HCT116 (cell line): ENCODE results near the gene XYLT1. TPM values are rescaled to one million over a fixed set of nuclear protein-coding genes. Genes with fewer than 3 reads are reported as not detected.
"Not testable (repeated sequence)": the region's sequence is repeated elsewhere in the genome, so short reads cannot be mapped to it uniquely, and the experiment has no call there.

Experiments
- ATAC-seq: fragments of 200-7000 bp; cut with Tn5 transposase; 2 replicates; pipeline ENCODE4 v1.9.1; 2020; ENCODE audit warnings: mild to moderate bottlenecking, moderate library complexity
- BruUV-seq: library from RNA; stranded (reverse); fragments of 400-500 nt; replicated peaks from 2 replicates; lab custom pipeline; 2021; lab: Mats Ljungman, UMichigan
- CTCF ChIA-PET: fragments of 300-600 bp; sonication (Branson Sonifier 250); formaldehyde crosslinking; loops from one replicate; lab custom pipeline; 2021; ENCODE audit warnings: antibody characterized with exemption; lab: Charles Lee
- POLR2A ChIA-PET: fragments of 300-600, 350-600 bp; sonication (Branson Sonifier 250); formaldehyde crosslinking; loops from one replicate; lab custom pipeline; 2021; ENCODE audit warnings: antibody characterized with exemption; lab: Charles Lee
- RAD21 ChIA-PET, 2 experiments: fragments of 300-600 bp; sonication (Branson Sonifier 250); formaldehyde crosslinking; loops; one replicate each; lab custom pipeline; 2023; ENCODE audit warnings: low total read pairs in 2 of 2; ENCODE audit not compliant: uncharacterized antibody in 2 of 2, unreplicated experiment in 2 of 2, low non-redundant PET in 1 of 2; lab: Charles Lee
- DNase-seq: peaks from one replicate; pipeline ENCODE4 v3.0.0-alpha.2; 2010; ENCODE audit warnings: low read depth, low spot score
- H2AFZ ChIP-seq: fragments of 200-600 bp; shearing (Covaris generic), sonication (generic); 2 replicates; pipeline ENCODE4 v1.6.1; 2017; ENCODE audit warnings: low read depth, mixed run types, mixed read lengths, antibody characterized with exemption, low read length; ENCODE audit not compliant: poor library complexity, severe bottlenecking
- H3K27ac ChIP-seq: 2 replicates; pipeline ENCODE4 v1.5.1; 2012; ENCODE audit warnings: low read depth, low read length
- H3K27me3 ChIP-seq: fragments of 200-600 bp; sonication (generic); 2 replicates; pipeline ENCODE4 v1.6.1; 2016; ENCODE audit warnings: mixed run types, low read length, mixed read lengths; ENCODE audit not compliant: insufficient read depth
- H3K36me3 ChIP-seq, 2 experiments: fragments of 200-500 bp in 1 of 2; fragments of 200-600 bp in 1 of 2; sonication (Bioruptor generic) in 1 of 2; sonication (generic) in 1 of 2; 2 replicates each; pipeline versions ENCODE4 v1.5.1 to v1.6.1; 2014 to 2016; ENCODE audit warnings: low read length in 2 of 2, inconsistent platforms in 1 of 2, mixed read lengths in 1 of 2, mixed run types in 1 of 2; ENCODE audit not compliant: insufficient read depth in 2 of 2, control insufficient read depth in 1 of 2
- H3K4me1 ChIP-seq, 2 experiments: fragments of 200-600 bp in 1 of 2; sonication (generic) in 1 of 2; 2 replicates each; pipeline versions ENCODE4 v1.5.1 to v1.6.1; 2012 to 2017; ENCODE audit warnings: low read length in 2 of 2, inconsistent platforms in 1 of 2, mild to moderate bottlenecking in 1 of 2, mixed read lengths in 1 of 2, mixed run types in 1 of 2, moderate library complexity in 1 of 2; ENCODE audit not compliant: insufficient read depth in 2 of 2, control insufficient read depth in 1 of 2
- H3K4me2 ChIP-seq: fragments of 200-600 bp; sonication (generic); 2 replicates; pipeline ENCODE4 v1.6.1; 2017; ENCODE audit warnings: mixed run types, low read length, mixed read lengths
- H3K4me3 ChIP-seq, 2 experiments: fragments of 200-600 bp in 1 of 2; sonication (generic) in 1 of 2; replicated peaks in 1 of 2; 2 replicates each; pipeline ENCODE4 v1.5.1; 2011 to 2016; ENCODE audit warnings: low read length in 2 of 2, control low read depth in 1 of 2, low read depth in 1 of 2, mild to moderate bottlenecking in 1 of 2, mixed read lengths in 1 of 2, mixed run types in 1 of 2
- H3K79me2 ChIP-seq: fragments of 200-600 bp; sonication (generic); 2 replicates; pipeline ENCODE4 v1.6.1; 2017; ENCODE audit warnings: mild to moderate bottlenecking, mixed run types, low read length, moderate library complexity, mixed read lengths; ENCODE audit not compliant: insufficient read depth
- H3K9ac ChIP-seq: fragments of 200-600 bp; sonication (generic); 2 replicates; pipeline ENCODE4 v1.6.1; 2016; ENCODE audit warnings: low read length, mixed read lengths
- H3K9me2 ChIP-seq: fragments of 200-600 bp; sonication (generic), shearing (Covaris generic); 2 replicates; pipeline ENCODE4 v1.6.1; 2017; ENCODE audit warnings: mixed run types, mild to moderate bottlenecking, moderate library complexity; ENCODE audit not compliant: insufficient read depth
- H3K9me3 ChIP-seq, 2 experiments: fragments of 200-500 bp in 1 of 2; fragments of 200-600 bp in 1 of 2; sonication (Bioruptor generic) in 1 of 2; sonication (generic) in 1 of 2; 2 replicates each; pipeline ENCODE4 v1.6.1; 2014 to 2017; ENCODE audit warnings: low read length in 2 of 2, mixed read lengths in 2 of 2, inconsistent platforms in 1 of 2, low read depth in 1 of 2, mild to moderate bottlenecking in 1 of 2, mixed run types in 1 of 2, moderate library complexity in 1 of 2; ENCODE audit not compliant: control insufficient read depth in 1 of 2, insufficient read depth in 1 of 2
- H4K20me1 ChIP-seq: fragments of 200-600 bp; sonication (generic), shearing (Covaris generic); 2 replicates; pipeline ENCODE4 v1.6.1; 2017; ENCODE audit warnings: mixed run types, mild to moderate bottlenecking, moderate library complexity; ENCODE audit not compliant: insufficient read depth
- CBX3 ChIP-seq: IDR thresholded peaks from 2 replicates; pipeline ENCODE4 v1.6.1; 2012; ENCODE audit warnings: low read depth
- CTCF ChIP-seq, 3 experiments: fragments of 200-600 bp in 1 of 3; sonication (generic) in 1 of 3; IDR thresholded peaks in 2 of 3; conservative IDR thresholded peaks in 1 of 3; 2 replicates each; pipeline ENCODE4 v1.5.1; 2012 to 2017; ENCODE audit warnings: low read depth in 2 of 3, low read length in 2 of 3, antibody characterized with exemption in 1 of 3, borderline replicate concordance in 1 of 3, control low read depth in 1 of 3, mild to moderate bottlenecking in 1 of 3, mixed read lengths in 1 of 3, mixed run types in 1 of 3, moderate library complexity in 1 of 3; ENCODE audit not compliant: insufficient read depth in 1 of 3
- EZH2 ChIP-seq: fragments of 200-600 bp; sonication (generic); IDR thresholded peaks from 2 replicates; pipeline ENCODE4 v1.6.1; 2017; ENCODE audit warnings: antibody characterized with exemption, mixed run types
- EZH2phosphoT487 ChIP-seq: fragments of 200-600 bp; IDR thresholded peaks from 2 replicates; pipeline ENCODE4 v1.6.1; 2018; ENCODE audit warnings: antibody characterized with exemption, borderline replicate concordance
- MAX ChIP-seq: IDR thresholded peaks from 2 replicates; pipeline ENCODE4 v1.6.1; 2012
- YY1 ChIP-seq: IDR thresholded peaks from 2 replicates; pipeline ENCODE4 v1.6.1; 2011; ENCODE audit warnings: low read length, low read depth, moderate library complexity, mild to moderate bottlenecking; ENCODE audit not compliant: insufficient replicate concordance; ENCODE audit errors: extremely low read depth
- ZFX ChIP-seq: fragments of 450-650 bp; IDR thresholded peaks from 2 replicates; pipeline ENCODE4 v1.6.1; 2017
- intact Hi-C: fragments of 100-400 bp; cut with micrococcal nuclease; formaldehyde crosslinking; loops from 2 replicates; pipeline ENCODE4 v1.10.0; 2022
- total RNA-seq: library from RNA; stranded (reverse); gene quantifications from one replicate; pipeline ENCODE4 v1.2.1, GENCODE V29; 2021; ENCODE audit not compliant: unreplicated experiment

The XYLT1 gene
- total RNA-seq, 1 experiment from 2014 or later, result 4.5 TPM

GRCh38 chr16:17509194-17509593 is 38.4 kb upstream of the XYLT1 start:
- H3K27me3 ChIP-seq, result peaks cover 52% of the 10 kb centered on the region
- H3K9ac ChIP-seq, result no peak overlapping the region
- H3K4me2 ChIP-seq, result no peak overlapping the region
- RAD21 ChIA-PET, result no interaction called here
- TF ChIP-seq CBX3 (no peak), ZFX (no peak), YY1 (no peak), EZH2 (no peak), MAX (no peak), CTCF (IDR thresholded peaks at IDR 0.05 in 2 of 3, conservative IDR thresholded peaks at IDR 0.05 in 1 of 3; ENCODE audit: borderline replicate concordance in 1 of 3, insufficient read depth in 1 of 3, low read depth in 2 of 3, low read length in 2 of 3) (no peak), EZH2phosphoT487 (no peak)
- no peaks in the 10 kb centered on the region for H3K4me1 ChIP-seq
- POLR2A ChIA-PET, result no interaction called here
- BruUV-seq, result no TSS peak
- H3K79me2 ChIP-seq, result no peaks in the 10 kb centered on the region
- no peaks in the 10 kb centered on the region for H3K36me3 ChIP-seq
- H3K9me2 ChIP-seq, result no peaks in the 10 kb centered on the region
- intact Hi-C loops, result no loop called here
- H3K4me3 ChIP-seq, result no peak overlapping the region
- H4K20me1 ChIP-seq, result no peaks in the 10 kb centered on the region
- CTCF ChIA-PET, result no interaction called here
- H3K9me3 ChIP-seq, result no peaks in the 10 kb centered on the region
- no peak overlapping the region for H3K27ac ChIP-seq
- H2AFZ ChIP-seq, result no peak overlapping the region
- ATAC-seq, result no peak
- no peak for DNase-seq

GRCh38 chr16:17508303-17508702 is 37.5 kb upstream of the XYLT1 start:
- peaks cover 58% of the 10 kb centered on the region for H3K27me3 ChIP-seq
- intact Hi-C loops, result no loop called here
- no peaks in the 10 kb centered on the region for H3K9me3 ChIP-seq
- H2AFZ ChIP-seq, result no peak overlapping the region
- no peaks in the 10 kb centered on the region for H3K36me3 ChIP-seq
- no peaks in the 10 kb centered on the region for H3K79me2 ChIP-seq
- no peak for ATAC-seq
- H3K9me2 ChIP-seq, result no peaks in the 10 kb centered on the region
- no peak for TF ChIP-seq CBX3
- H3K27ac ChIP-seq, result no peak overlapping the region
- no TSS peak for BruUV-seq
- ChIA-PET POLR2A (no interaction called here), RAD21 (no interaction called here), CTCF (no interaction called here)
- no peak overlapping the region for H3K4me2 ChIP-seq
- H3K9ac ChIP-seq, result no peak overlapping the region
- H3K4me1 ChIP-seq, result no peaks in the 10 kb centered on the region
- DNase-seq, result no peak
- no peaks in the 10 kb centered on the region for H4K20me1 ChIP-seq
- H3K4me3 ChIP-seq, result no peak overlapping the region

GRCh38 chr16:17507516-17507915 is 36.8 kb upstream of the XYLT1 start:
- H3K9ac ChIP-seq, H3K4me2 ChIP-seq, H3K4me1 ChIP-seq, H4K20me1 ChIP-seq, intact Hi-C loops, DNase-seq, H3K9me3 ChIP-seq, RAD21 ChIA-PET, POLR2A ChIA-PET, H3K79me2 ChIP-seq, CTCF ChIA-PET, H3K4me3 ChIP-seq, H2AFZ ChIP-seq, ATAC-seq, BruUV-seq, H3K36me3 ChIP-seq, H3K27ac ChIP-seq, H3K9me2 ChIP-seq: not testable (repeated sequence)
- peaks cover 58% of the 10 kb centered on the region for H3K27me3 ChIP-seq
